H9 (cell line): ENCODE results near the gene CYP39A1. TPM values are rescaled to one million over a fixed set of nuclear protein-coding genes. Genes with fewer than 3 reads are reported as not detected.

ENCODE experiments used
- DNase-seq: peaks from one replicate; pipeline ENCODE4 v3.0.0-alpha.2; 2017
- H2AFZ ChIP-seq: one replicate; pipeline ENCODE4 v1.6.1; 2013; ENCODE audit warnings: mild to moderate bottlenecking, low read length, control low read depth, moderate library complexity
- H2AK5ac ChIP-seq: 2 replicates; pipeline ENCODE4 v1.6.1; 2013; ENCODE audit warnings: low read length, control low read depth, mixed read lengths; ENCODE audit not compliant: insufficient read length
- H2BK120ac ChIP-seq: one replicate; pipeline ENCODE4 v1.6.1; 2013; ENCODE audit warnings: low read depth, mild to moderate bottlenecking, low read length, control low read depth, inconsistent platforms; ENCODE audit not compliant: poor library complexity, severe bottlenecking
- H2BK12ac ChIP-seq: 2 replicates; pipeline ENCODE4 v1.6.1; 2013; ENCODE audit warnings: low read length, control low read depth, mixed read lengths, low read depth; ENCODE audit not compliant: insufficient read length
- H2BK15ac ChIP-seq: 2 replicates; pipeline ENCODE4 v1.6.1; 2013; ENCODE audit warnings: low read depth, low read length, control low read depth
- H2BK20ac ChIP-seq: one replicate; pipeline ENCODE4 v1.6.1; 2013; ENCODE audit warnings: low read depth, mild to moderate bottlenecking, low read length, control low read depth, inconsistent platforms; ENCODE audit not compliant: poor library complexity, severe bottlenecking
- H2BK5ac ChIP-seq: 2 replicates; pipeline ENCODE4 v1.6.1; 2013; ENCODE audit warnings: low read length, control low read depth, mixed read lengths; ENCODE audit not compliant: insufficient read length
- H3K14ac ChIP-seq: 2 replicates; pipeline ENCODE4 v1.6.1; 2013; ENCODE audit warnings: low read length, control low read depth; ENCODE audit not compliant: insufficient read depth
- H3K18ac ChIP-seq: 2 replicates; pipeline ENCODE4 v1.6.1; 2013; ENCODE audit warnings: low read depth, mild to moderate bottlenecking, mixed read lengths, low read length, control low read depth; ENCODE audit not compliant: insufficient read length
- H3K23ac ChIP-seq: 2 replicates; pipeline ENCODE4 v1.6.1; 2013; ENCODE audit warnings: low read length, control low read depth, mixed read lengths, low read depth; ENCODE audit not compliant: insufficient read length
- H3K23me2 ChIP-seq: 2 replicates; pipeline ENCODE4 v1.6.1; 2013; ENCODE audit warnings: low read depth, mild to moderate bottlenecking, mixed read lengths, low read length, control low read depth; ENCODE audit not compliant: insufficient read length, poor library complexity, severe bottlenecking
- H3K27ac ChIP-seq: 2 replicates; pipeline ENCODE4 v1.5.1; 2013; ENCODE audit warnings: low read length, control low read depth, mixed read lengths, low read depth; ENCODE audit not compliant: insufficient read length
- H3K27me3 ChIP-seq: 2 replicates; pipeline ENCODE4 v1.6.1; 2013; ENCODE audit warnings: low read length, control low read depth, inconsistent platforms; ENCODE audit not compliant: insufficient read depth
- H3K4ac ChIP-seq: 2 replicates; pipeline ENCODE4 v1.6.1; 2013; ENCODE audit warnings: low read depth, mild to moderate bottlenecking, control low read depth, inconsistent platforms, low read length, moderate library complexity
- H3K4me1 ChIP-seq: 2 replicates; pipeline ENCODE4 v1.6.1; 2013; ENCODE audit warnings: low read length, control low read depth, inconsistent platforms; ENCODE audit not compliant: insufficient read depth
- H3K4me2 ChIP-seq: 2 replicates; pipeline ENCODE4 v1.6.1; 2013; ENCODE audit warnings: low read length, control low read depth, mixed read lengths; ENCODE audit not compliant: insufficient read length, insufficient read depth
- H3K56ac ChIP-seq: 2 replicates; pipeline ENCODE4 v1.6.1; 2013; ENCODE audit warnings: low read depth, mild to moderate bottlenecking, mixed read lengths, low read length, control low read depth; ENCODE audit not compliant: insufficient read length
- H3K79me1 ChIP-seq: 2 replicates; pipeline ENCODE4 v1.6.1; 2013; ENCODE audit warnings: low read depth, mild to moderate bottlenecking, moderate library complexity, low read length, control low read depth, inconsistent platforms; ENCODE audit not compliant: insufficient read depth, poor library complexity, severe bottlenecking
- H3K79me2 ChIP-seq: 2 replicates; pipeline ENCODE4 v1.6.1; 2013; ENCODE audit warnings: low read length, control low read depth, inconsistent platforms; ENCODE audit not compliant: insufficient read depth
- H3K9ac ChIP-seq: 2 replicates; pipeline ENCODE4 v1.6.1; 2013; ENCODE audit warnings: low read length, control low read depth, mixed read lengths; ENCODE audit not compliant: insufficient read length; ENCODE audit errors: extremely low read depth
- H3K9me3 ChIP-seq: one replicate; pipeline ENCODE4 v1.6.1; 2013; ENCODE audit warnings: low read depth, low read length, inconsistent platforms; ENCODE audit not compliant: control insufficient read depth
- H3T11ph ChIP-seq: one replicate; pipeline ENCODE4 v1.6.1; 2013; ENCODE audit warnings: mild to moderate bottlenecking, low read length, control low read depth, inconsistent platforms
- H4K20me1 ChIP-seq: one replicate; pipeline ENCODE4 v1.6.1; 2013; ENCODE audit not compliant: control insufficient read depth, insufficient read length, insufficient read depth
- H4K5ac ChIP-seq: 2 replicates; pipeline ENCODE4 v1.6.1; 2013; ENCODE audit warnings: low read depth, mild to moderate bottlenecking, mixed read lengths, low read length, control low read depth; ENCODE audit not compliant: insufficient read length
- H4K8ac ChIP-seq: replicated peaks from 2 replicates; pipeline ENCODE4 v1.6.1; 2013; ENCODE audit warnings: low read length, control low read depth, mixed read lengths, low read depth; ENCODE audit not compliant: insufficient read length
- H4K91ac ChIP-seq: 2 replicates; pipeline ENCODE4 v1.6.1; 2013; ENCODE audit warnings: low read depth, mild to moderate bottlenecking, moderate library complexity, mixed read lengths, low read length, control low read depth; ENCODE audit not compliant: insufficient read length
- H3K27ac Mint-ChIP-seq, 3 experiments: 2 replicates in 2 of 3; 3 replicates in 1 of 3; pipeline ENCODE4 v1.8.0; 2020 to 2021; ENCODE audit warnings: mixed read lengths in 3 of 3, mild to moderate bottlenecking in 1 of 3, moderate library complexity in 1 of 3
- H3K27me3 Mint-ChIP-seq: 2 replicates; pipeline ENCODE4 v1.8.0; 2021; ENCODE audit warnings: low read depth, mild to moderate bottlenecking, moderate library complexity, mixed read lengths
- H3K36me3 Mint-ChIP-seq, 3 experiments: 2 replicates in 2 of 3; 3 replicates in 1 of 3; pipeline ENCODE4 v1.8.0; 2020 to 2021; ENCODE audit warnings: low read depth in 3 of 3, mixed read lengths in 3 of 3; ENCODE audit not compliant: insufficient read depth in 1 of 3
- H3K4me1 Mint-ChIP-seq, 2 experiments: 2 replicates each; pipeline ENCODE4 v1.8.0; 2020; ENCODE audit warnings: mixed read lengths in 2 of 2
- H3K4me3 Mint-ChIP-seq, 2 experiments: 2 replicates in 1 of 2; 3 replicates in 1 of 2; pipeline ENCODE4 v1.8.0; 2020 to 2021; ENCODE audit warnings: mild to moderate bottlenecking in 2 of 2, mixed read lengths in 2 of 2, moderate library complexity in 1 of 2
- H3K9me3 Mint-ChIP-seq, 2 experiments: 2 replicates in 1 of 2; 3 replicates in 1 of 2; pipeline ENCODE4 v1.8.0; 2020; ENCODE audit warnings: mild to moderate bottlenecking in 2 of 2, mixed read lengths in 2 of 2, moderate library complexity in 1 of 2
- CTCF ChIP-seq: fragments of 200-600 bp; sonication (generic); conservative IDR thresholded peaks from 3 replicates; pipeline ENCODE4 v1.8.0; 2021; ENCODE audit warnings: antibody characterized with exemption, mild to moderate bottlenecking
- WGBS: extraction: QIAGEN DNeasy Blood & Tissue Kit; methylation state at CpG from one replicate; pipeline ENCODE4 v1.1.7; 2013; ENCODE audit warnings: missing lambda C conversion rate, low lambda C conversion rate, mixed read lengths; ENCODE audit not compliant: insufficient read length; ENCODE audit errors: extremely low coverage; 5-methylcytosine and 5-hydroxymethylcytosine counted together
- total RNA-seq: library from RNA; stranded (reverse); gene quantifications from 2 replicates; pipeline ENCODE4 v1.2.1, GENCODE V29; 2021

Gene CYP39A1
- total RNA-seq, 1 experiment from 2014 or later: 0.50 TPM

DNA sequence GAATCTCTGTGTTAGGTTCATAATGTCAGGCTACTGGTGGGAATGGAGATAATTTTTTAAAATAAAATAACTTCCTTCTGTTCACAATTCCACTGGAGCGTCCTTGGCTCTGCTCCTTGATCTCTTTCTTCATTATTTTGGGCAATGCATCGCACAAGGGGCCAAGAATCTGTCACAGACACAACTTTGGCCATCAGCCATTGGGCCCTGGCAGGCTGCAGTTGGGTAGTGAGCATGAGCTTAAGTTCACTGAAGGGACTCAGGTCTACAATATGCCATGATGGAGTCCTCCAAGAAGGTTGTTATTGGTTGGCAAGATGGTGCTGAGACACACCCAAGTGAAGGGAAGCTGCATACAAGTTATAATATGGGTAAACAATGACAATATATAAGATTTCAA lies 40.0 kb downstream of the CYP39A1 start:
- Histone ChIP-seq H3K23me2 (no peaks in the 10 kb centered on the region), H4K5ac (no peak overlapping the region), H3K79me1 (no peaks in the 10 kb centered on the region), H2BK20ac (no peak overlapping the region), H2BK120ac (no peak overlapping the region), H4K91ac (no peak overlapping the region), H3K4ac (no peak overlapping the region), H3K9me3 (no peaks in the 10 kb centered on the region), H3K56ac (no peak overlapping the region), H2BK12ac (no peak overlapping the region), H3K27me3 (no peaks in the 10 kb centered on the region), H3K9ac (no peak overlapping the region), H4K8ac (no peak overlapping the region), H3K4me1 (no peaks in the 10 kb centered on the region), H3K14ac (no peak overlapping the region), H3K4me2 (no peak overlapping the region), H4K20me1 (no peaks in the 10 kb centered on the region), H3T11ph (no peak overlapping the region), H2BK5ac (no peak overlapping the region), H3K23ac (no peak overlapping the region), H2AFZ (no peak overlapping the region), H3K79me2 (no peaks in the 10 kb centered on the region), H3K18ac (no peak overlapping the region), H2BK15ac (no peak overlapping the region), H2AK5ac (no peak overlapping the region), H3K27ac (no peak overlapping the region)
- no peak for DNase-seq
- no peaks in the 10 kb centered on the region for H3K9me3 Mint-ChIP-seq
- no peak overlapping the region for H3K27ac Mint-ChIP-seq
- H3K36me3 Mint-ChIP-seq: no peaks in the 10 kb centered on the region
- H3K27me3 Mint-ChIP-seq: no peaks in the 10 kb centered on the region
- TF ChIP-seq CTCF: no peak
- H3K4me3 Mint-ChIP-seq: no peak overlapping the region
- H3K4me1 Mint-ChIP-seq: no peaks in the 10 kb centered on the region
- whole genome bisulfite sequencing: no CpG with 5 or more reads among the region's 2 CpGs
